Measurements from ENCODE around the gene ATAD1.

- TF ChIP-seq CTCF (conservative IDR thresholded peaks at IDR 0.05; ENCODE audit: low read depth, low read length) = no peak
- TF ChIP-seq EZH2 (IDR thresholded peaks at IDR 0.05; ENCODE audit: borderline replicate concordance, low read depth, low read length, poor library complexity, severe bottlenecking) = no peak
Measured at GRCh38 chr10:87702973-87703294, 115.1 kb downstream of the ATAD1 start.
